GM12878 (cell line): ENCODE data around the gene TBC1D5. TPM values are rescaled to one million over a fixed set of nuclear protein-coding genes. Genes with fewer than 3 reads are reported as not detected.

Experiments
- ATAC-seq: fragments of 200-7000 bp; cut with Tn5 transposase; 3 replicates; pipeline ENCODE4 v1.9.1; 2020; ENCODE audit warnings: mild to moderate bottlenecking, moderate library complexity
- BruUV-seq: library from RNA; stranded (reverse); fragments of 400-500 nt; replicated peaks from 2 replicates; lab custom pipeline; 2021; lab: Mats Ljungman, UMichigan
- CTCF ChIA-PET: fragments of 300-600 bp; sonication (Branson Sonifier 250); formaldehyde crosslinking; extraction: SDS; loops from one replicate; lab custom pipeline; 2021; ENCODE audit warnings: inconsistent platforms; lab: Yijun Ruan, JAX
- POLR2A ChIA-PET: fragments of 350-600 bp; formaldehyde crosslinking; extraction: SDS; loops from one replicate; lab custom pipeline; 2021; ENCODE audit warnings: inconsistent platforms; lab: Charles Lee
- RAD21 ChIA-PET: fragments of 300-600 bp; sonication (Branson Sonifier 250); formaldehyde crosslinking; loops from one replicate; lab custom pipeline; 2023; ENCODE audit warnings: antibody characterized with exemption; ENCODE audit not compliant: unreplicated experiment; lab: Charles Lee
- SMC1A ChIA-PET: fragments of 300-600 bp; sonication (Branson Sonifier 250); formaldehyde crosslinking; loops from one replicate; lab custom pipeline; 2023; ENCODE audit not compliant: unreplicated experiment, uncharacterized antibody; lab: Charles Lee
- DNase-seq: peaks from one replicate; pipeline ENCODE4 v3.0.0-alpha.2; 2011; ENCODE audit warnings: low read depth, low spot score
- FAIRE-seq: peaks from 3 replicates; lab custom pipeline; 2011; peaks lifted over from hg19 to GRCh38; lab: Jason Lieb, UNC
- H2AFZ ChIP-seq: 2 replicates; pipeline ENCODE4 v1.6.0; 2011; ENCODE audit warnings: low read depth, low read length, control low read depth; ENCODE audit not compliant: control insufficient read depth
- H3K27ac ChIP-seq: 2 replicates; pipeline ENCODE4 v1.5.1; 2011; ENCODE audit warnings: control low read depth; ENCODE audit not compliant: control insufficient read depth, insufficient read depth
- H3K27me3 ChIP-seq, 2 experiments: replicated peaks in 1 of 2; 2 replicates each; pipeline versions ENCODE4 v1.6.0 to v1.6.1; 2011; ENCODE audit warnings: low read length in 1 of 2; ENCODE audit not compliant: control insufficient read depth in 2 of 2, insufficient read depth in 2 of 2
- H3K36me3 ChIP-seq, 2 experiments: 2 replicates each; pipeline ENCODE4 v1.5.1; 2011; ENCODE audit warnings: low read length in 1 of 2; ENCODE audit not compliant: control insufficient read depth in 2 of 2, insufficient read depth in 2 of 2
- H3K4me1 ChIP-seq: 2 replicates; pipeline ENCODE4 v1.6.1; 2011; ENCODE audit warnings: mild to moderate bottlenecking, low read length, moderate library complexity, mixed read lengths; ENCODE audit not compliant: control insufficient read depth, insufficient read depth
- H3K4me2 ChIP-seq: 2 replicates; pipeline ENCODE4 v1.6.0; 2011; ENCODE audit warnings: control low read depth; ENCODE audit not compliant: control insufficient read depth, insufficient read depth
- H3K4me3 ChIP-seq: fragments of 200-600 bp; sonication (generic); 2 replicates; pipeline ENCODE4 v1.5.1; 2016
- H3K79me2 ChIP-seq: 2 replicates; pipeline ENCODE4 v1.6.0; 2011; ENCODE audit warnings: low read length; ENCODE audit not compliant: control insufficient read depth, insufficient read depth
- H3K9ac ChIP-seq: 2 replicates; pipeline ENCODE4 v1.8.0; 2011; ENCODE audit warnings: low read length, control low read depth, mixed read lengths; ENCODE audit not compliant: control insufficient read depth, insufficient read depth
- H3K9me3 ChIP-seq: replicated peaks from 3 replicates; pipeline ENCODE4 v1.5.1; 2011; ENCODE audit warnings: mild to moderate bottlenecking, low read length; ENCODE audit not compliant: control insufficient read depth, insufficient read depth
- H4K20me1 ChIP-seq: 2 replicates; pipeline ENCODE4 v1.6.0; 2011; ENCODE audit not compliant: control insufficient read depth, insufficient read depth
- ATF7 ChIP-seq: fragments of 450-650 bp; IDR thresholded peaks from 2 replicates; pipeline ENCODE4 v1.6.1; 2016; ENCODE audit warnings: low read depth, mild to moderate bottlenecking
- E2F8 ChIP-seq: fragments of 450-650 bp; IDR thresholded peaks from 2 replicates; pipeline ENCODE4 v1.6.1; 2018; ENCODE audit warnings: mild to moderate bottlenecking, low read depth, moderate library complexity; ENCODE audit not compliant: partially characterized antibody
- HDAC2 ChIP-seq: fragments of 200-600 bp; sonication (generic); IDR thresholded peaks from 2 replicates; pipeline ENCODE4 v1.6.1; 2017
- KAT2A ChIP-seq: conservative IDR thresholded peaks from 2 replicates; pipeline ENCODE4 v1.6.1; 2011; ENCODE audit warnings: low read depth, low read length; ENCODE audit not compliant: control insufficient read depth
- NR2C1 ChIP-seq: fragments of 450-650 bp; IDR thresholded peaks from 2 replicates; pipeline ENCODE4 v1.6.1; 2017; ENCODE audit warnings: antibody characterized with exemption, mild to moderate bottlenecking, moderate library complexity
- SKIL ChIP-seq: fragments of 450-650 bp; IDR thresholded peaks from 2 replicates; pipeline ENCODE4 v1.6.1; 2017; ENCODE audit warnings: mild to moderate bottlenecking, low read depth, inconsistent platforms; ENCODE audit not compliant: poor library complexity, severe bottlenecking
- SPI1 ChIP-seq: IDR thresholded peaks from 2 replicates; pipeline ENCODE4 v1.6.1; 2011; ENCODE audit warnings: low read depth, mild to moderate bottlenecking, low read length, moderate library complexity, borderline replicate concordance; ENCODE audit not compliant: insufficient read depth
- TCF3 ChIP-seq: IDR thresholded peaks from 2 replicates; pipeline ENCODE4 v1.6.1; 2012; ENCODE audit warnings: low read depth, mild to moderate bottlenecking, low read length, borderline replicate concordance; ENCODE audit not compliant: insufficient read depth
- ZNF207 ChIP-seq: fragments of 450-650 bp; IDR thresholded peaks from 2 replicates; pipeline ENCODE4 v1.6.1; 2014; ENCODE audit warnings: antibody characterized with exemption, mild to moderate bottlenecking, borderline replicate concordance
- WGBS: methylation state at CpG from one replicate; pipeline ENCODE4 v1.1.6; 2016; ENCODE audit warnings: low lambda C conversion rate; ENCODE audit not compliant: insufficient replicate concordance, insufficient coverage; ENCODE audit errors: missing lambda C conversion rate; 5-methylcytosine and 5-hydroxymethylcytosine counted together
- in situ Hi-C: fragments of 300-500 bp; cut with MboI; formaldehyde crosslinking; loops from 9 replicates; pipeline ENCODE4 v1.14.3; 2018; ENCODE audit warnings: mixed read lengths
- intact Hi-C: fragments of 100-400 bp; cut with micrococcal nuclease; formaldehyde crosslinking; loops from one replicate; pipeline ENCODE4 v1.14.2; 2022; ENCODE audit not compliant: unreplicated experiment
- polyA plus RNA-seq, 11 experiments: library from polyadenylated mRNA; depleted of rRNA in 4 of 11; unstranded in 6 of 11; stranded (reverse) in 5 of 11; fragments of >200 nt; fragmentation: Nextera tagmentation in 4 of 11; fragmentation: Illumina TruSeq in 1 of 11; extraction: Ambion mirVana in 4 of 11; extraction: Trizol in 1 of 11; gene quantifications; 1 replicate in 1 of 11; 2 replicates in 10 of 11; pipeline versions ENCODE4 v1.2.1 to v1.2.3, GENCODE V29; 2011 to 2016; ENCODE audit warnings: inconsistent platforms in 2 of 11, missing spikeins in 2 of 11, low read depth in 1 of 11
- total RNA-seq, 4 experiments: library from RNA; depleted of rRNA in 3 of 4; stranded (reverse); fragments of >200 nt in 3 of 4; fragmentation: Illumina TruSeq in 1 of 4; extraction: Trizol in 1 of 4; gene quantifications; 2 replicates each; pipeline versions ENCODE4 v1.2.1 to v1.2.3, GENCODE V29; 2013 to 2021
- TF ChIP-seq, protein P1 (sequence below): fragments of 450-650 bp; IDR thresholded peaks from 2 replicates; pipeline ENCODE4 v1.6.1; 2017; ENCODE audit warnings: low read depth, mild to moderate bottlenecking, moderate library complexity

TBC1D5 gene
- total and polyA plus RNA-seq, 10 of the 15 experiments (the other 5 are each of a cell fraction or from before 2014, with no cell fraction given): 5.5 to 61.0 (median 43.8) TPM

GRCh38 chr3:17404548-17404947, 337.9 kb downstream of the TBC1D5 start:
- FAIRE-seq: no peak
- Histone ChIP-seq H3K79me2 (no peaks in the 10 kb centered on the region), H2AFZ (no peak overlapping the region)
- SMC1A ChIA-PET: interaction anchor here (0.8 to 1.2 kb wide), 2 partner anchors 39 to 141 kb away, joined by 3 read pairs; no protein-coding TSS in a partner anchor
- 100% methylated on average over 2 of the region's 2 CpGs for WGBS
- RAD21 ChIA-PET: interaction anchor here (0.6 kb wide), 1 partner anchor 754 kb away, joined by 3 read pairs; no protein-coding TSS in a partner anchor
- BruUV-seq: no TSS peak
- no peak for TF ChIP-seq HDAC2
- TF ChIP-seq KAT2A: no peak
- no peak for TF ChIP-seq TCF3
- TF ChIP-seq ZNF207: no peak
- TF ChIP-seq, all 136 proteins: peak for 0
- POLR2A ChIA-PET: no interaction called here
- intact Hi-C loops: no loop called here
- Histone ChIP-seq H3K4me3 (no peak overlapping the region), H3K4me1 (peaks cover 7% of the 10 kb centered on the region), H3K27me3 (no peaks in the 10 kb centered on the region), H3K9me3 (no peaks in the 10 kb centered on the region), H4K20me1 (no peaks in the 10 kb centered on the region), H3K9ac (no peak overlapping the region), H3K4me2 (no peak overlapping the region), H3K27ac (no peak overlapping the region), H3K36me3 (no peaks in the 10 kb centered on the region; a peak in 1 of 4 replicates)
- CTCF ChIA-PET: interaction anchor here (0.7 kb wide), 1 partner anchor 9 kb away, joined by 3 read pairs; no protein-coding TSS in a partner anchor
- no peak for ATAC-seq
- in situ Hi-C loops: loop anchor here (5.0 to 10.0 kb wide), 2 partner anchors 142 to 800 kb away; partner anchors contain the start of gene DAZL
- no peak for DNase-seq

GRCh38 chr3:17402442-17402841, 340.0 kb downstream of the TBC1D5 start:
- BruUV-seq: no TSS peak
- intact Hi-C loops (no loop called here), in situ Hi-C loops (loop anchor here (5.0 to 10.0 kb wide), 2 partner anchors 140 to 798 kb away; partner anchors contain the start of gene DAZL)
- Histone ChIP-seq H3K9ac (no peak overlapping the region), H3K79me2 (no peaks in the 10 kb centered on the region), H3K4me3 (no peak overlapping the region), H3K27me3 (no peaks in the 10 kb centered on the region), H3K4me1 (peaks cover 15% of the 10 kb centered on the region), H3K9me3 (no peaks in the 10 kb centered on the region), H3K4me2 (no peak overlapping the region), H3K36me3 (no peaks in the 10 kb centered on the region; a peak in 1 of 4 replicates), H4K20me1 (no peaks in the 10 kb centered on the region), H2AFZ (no peak overlapping the region), H3K27ac (no peak overlapping the region)
- DNase-seq (no peak), ATAC-seq (no peak), FAIRE-seq (no peak)
- ChIA-PET SMC1A (interaction anchor here (0.6 kb wide), 1 partner anchor 167 kb away, joined by 4 read pairs; no protein-coding TSS in a partner anchor), POLR2A (no interaction called here), RAD21 (no interaction called here), CTCF (interaction anchor here (4.4 kb wide), 1 partner anchor 12 kb away, joined by 21 read pairs; no protein-coding TSS in a partner anchor)
- 92% methylated on average over 3 of the region's 3 CpGs for WGBS
- no peak for TF ChIP-seq E2F8
- TF ChIP-seq, protein P1, sequence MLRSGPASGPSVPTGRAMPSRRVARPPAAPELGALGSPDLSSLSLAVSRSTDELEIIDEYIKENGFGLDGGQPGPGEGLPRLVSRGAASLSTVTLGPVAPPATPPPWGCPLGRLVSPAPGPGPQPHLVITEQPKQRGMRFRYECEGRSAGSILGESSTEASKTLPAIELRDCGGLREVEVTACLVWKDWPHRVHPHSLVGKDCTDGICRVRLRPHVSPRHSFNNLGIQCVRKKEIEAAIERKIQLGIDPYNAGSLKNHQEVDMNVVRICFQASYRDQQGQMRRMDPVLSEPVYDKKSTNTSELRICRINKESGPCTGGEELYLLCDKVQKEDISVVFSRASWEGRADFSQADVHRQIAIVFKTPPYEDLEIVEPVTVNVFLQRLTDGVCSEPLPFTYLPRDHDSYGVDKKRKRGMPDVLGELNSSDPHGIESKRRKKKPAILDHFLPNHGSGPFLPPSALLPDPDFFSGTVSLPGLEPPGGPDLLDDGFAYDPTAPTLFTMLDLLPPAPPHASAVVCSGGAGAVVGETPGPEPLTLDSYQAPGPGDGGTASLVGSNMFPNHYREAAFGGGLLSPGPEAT: no peak
- no peak for TF ChIP-seq ATF7
- TF ChIP-seq NR2C1: no peak
- TF ChIP-seq SKIL: no peak
- no peak for TF ChIP-seq SPI1
